ENCODE results near the gene PROSER3. TPM values are rescaled to one million over a fixed set of nuclear protein-coding genes. Genes with fewer than 3 reads are reported as not detected.
A peak's percentile ranks its signal among the peaks of the same experiment; 100 is the strongest.

Gene PROSER3
- total RNA-seq, 4 donors from 2014 or later, result 14.2 to 32.7 (median 19.9) TPM

DNA sequence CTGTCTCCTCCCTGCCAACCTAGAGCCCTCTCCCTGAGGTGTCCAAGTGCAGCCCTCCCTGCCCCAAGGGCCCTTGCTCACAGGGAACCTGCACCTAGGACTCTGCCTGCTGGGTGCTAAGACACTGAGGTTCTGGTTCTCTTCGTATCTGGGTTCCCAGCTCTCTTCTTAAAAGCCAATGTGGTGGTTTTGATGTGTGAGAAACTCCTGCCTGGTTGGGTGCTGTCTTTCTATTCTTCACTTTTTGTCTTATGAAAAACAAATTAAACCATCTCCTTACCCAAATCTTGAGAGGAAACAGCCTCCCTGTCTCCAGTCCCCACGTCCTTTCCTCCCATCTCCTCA, 44.5 kb upstream of the PROSER3 start:
- peaks cover 0 to 15% (median 13%) of the 10 kb centered on the region in 4 donors for H3K4me1 ChIP-seq
- no peak overlapping the region for H3K27ac ChIP-seq
- no peaks in the 10 kb centered on the region for H3K27me3 ChIP-seq
- H3K36me3 ChIP-seq, result no peaks in the 10 kb centered on the region
- peak overlapping the region in 1 of 4 donors; percentile 21 for H3K4me3 ChIP-seq
- no peak for DNase-seq (ENCODE audit: low spot score in 2 of 2)
- 68 to 77% methylated on average over 2 of the region's 2 CpGs for WGBS, 2 donors
- TF ChIP-seq POLR2A (IDR thresholded peaks at IDR 0.05), result no peak
- TF ChIP-seq EP300 (IDR thresholded peaks at IDR 0.05), result no peak
- TF ChIP-seq, protein P1, sequence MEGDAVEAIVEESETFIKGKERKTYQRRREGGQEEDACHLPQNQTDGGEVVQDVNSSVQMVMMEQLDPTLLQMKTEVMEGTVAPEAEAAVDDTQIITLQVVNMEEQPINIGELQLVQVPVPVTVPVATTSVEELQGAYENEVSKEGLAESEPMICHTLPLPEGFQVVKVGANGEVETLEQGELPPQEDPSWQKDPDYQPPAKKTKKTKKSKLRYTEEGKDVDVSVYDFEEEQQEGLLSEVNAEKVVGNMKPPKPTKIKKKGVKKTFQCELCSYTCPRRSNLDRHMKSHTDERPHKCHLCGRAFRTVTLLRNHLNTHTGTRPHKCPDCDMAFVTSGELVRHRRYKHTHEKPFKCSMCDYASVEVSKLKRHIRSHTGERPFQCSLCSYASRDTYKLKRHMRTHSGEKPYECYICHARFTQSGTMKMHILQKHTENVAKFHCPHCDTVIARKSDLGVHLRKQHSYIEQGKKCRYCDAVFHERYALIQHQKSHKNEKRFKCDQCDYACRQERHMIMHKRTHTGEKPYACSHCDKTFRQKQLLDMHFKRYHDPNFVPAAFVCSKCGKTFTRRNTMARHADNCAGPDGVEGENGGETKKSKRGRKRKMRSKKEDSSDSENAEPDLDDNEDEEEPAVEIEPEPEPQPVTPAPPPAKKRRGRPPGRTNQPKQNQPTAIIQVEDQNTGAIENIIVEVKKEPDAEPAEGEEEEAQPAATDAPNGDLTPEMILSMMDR (IDR thresholded peaks at IDR 0.05), result no peak
- H3K9me3 ChIP-seq, result no peaks in the 10 kb centered on the region

DNA sequence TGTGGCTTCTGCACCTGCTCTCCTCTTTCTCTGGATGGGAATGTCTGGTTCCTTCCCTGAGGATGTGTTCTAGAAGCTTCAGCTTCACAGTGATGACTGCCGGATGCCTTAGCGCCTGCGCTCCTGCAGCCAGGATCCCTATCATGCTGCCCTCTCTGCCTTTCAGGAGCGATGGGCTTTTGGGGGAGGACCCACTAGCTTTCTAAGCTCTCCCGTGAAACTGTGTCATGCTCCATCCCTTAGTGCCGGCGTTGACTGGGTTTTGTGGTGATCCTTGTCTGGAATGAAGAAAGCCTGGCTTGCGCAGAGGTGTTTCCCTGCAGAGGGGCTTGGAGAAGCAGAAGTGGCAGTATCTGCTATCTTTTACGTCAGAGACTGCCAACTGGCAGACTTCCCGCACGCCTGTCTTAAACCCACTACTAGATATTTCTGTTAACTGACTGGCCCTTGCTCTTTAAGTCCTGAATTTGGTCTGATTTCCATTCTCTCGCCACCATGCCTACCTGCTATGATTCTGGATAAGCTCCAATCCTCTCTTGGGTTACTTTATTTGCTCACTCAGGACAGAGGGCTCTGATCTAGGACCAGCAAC, 44.0 kb upstream of the PROSER3 start:
- Histone ChIP-seq H3K27me3 (no peaks in the 10 kb centered on the region), H3K4me1 (peaks cover 0 to 20% (median 17%) of the 10 kb centered on the region in 4 donors), H3K9me3 (no peaks in the 10 kb centered on the region), H3K27ac (no peak overlapping the region), H3K36me3 (no peaks in the 10 kb centered on the region), H3K4me3 (no peak overlapping the region)
- 82 to 84% methylated on average over 10 to 12 of the region's 12 CpGs for WGBS, 2 donors
- no peak for TF ChIP-seq EP300 (IDR thresholded peaks at IDR 0.05)
- DNase-seq (ENCODE audit: low spot score in 2 of 2), result no peak

DNA sequence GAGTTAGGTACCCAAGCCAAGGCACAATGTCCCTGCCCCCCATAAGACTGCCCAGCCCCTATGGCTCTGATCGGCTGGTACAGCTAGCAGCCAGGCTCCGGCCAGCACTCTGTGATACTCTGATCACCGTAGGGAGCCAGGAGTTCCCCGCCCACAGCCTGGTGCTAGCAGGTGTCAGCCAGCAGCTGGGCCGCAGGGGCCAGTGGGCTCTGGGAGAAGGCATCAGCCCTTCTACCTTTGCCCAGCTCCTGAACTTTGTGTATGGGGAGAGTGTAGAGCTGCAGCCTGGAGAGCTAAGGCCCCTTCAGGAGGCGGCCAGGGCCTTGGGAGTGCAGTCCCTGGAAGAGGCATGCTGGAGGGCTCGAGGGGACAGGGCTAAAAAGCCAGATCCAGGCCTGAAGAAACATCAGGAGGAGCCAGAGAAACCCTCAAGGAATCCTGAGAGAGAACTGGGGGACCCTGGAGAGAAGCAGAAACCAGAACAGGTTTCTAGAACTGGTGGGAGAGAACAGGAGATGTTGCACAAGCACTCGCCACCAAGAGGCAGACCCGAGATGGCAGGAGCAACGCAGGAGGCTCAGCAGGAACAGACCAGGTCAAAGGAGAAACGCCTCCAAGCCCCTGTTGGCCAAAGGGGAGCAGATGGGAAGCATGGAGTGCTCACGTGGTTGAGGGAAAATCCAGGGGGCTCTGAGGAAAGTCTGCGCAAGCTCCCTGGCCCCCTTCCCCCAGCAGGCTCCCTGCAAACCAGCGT, 43.2 kb upstream of the PROSER3 start:
- Histone ChIP-seq H3K27ac (no peak overlapping the region), H3K36me3 (peaks cover 0 to 2% (median 0%) of the 10 kb centered on the region in 3 donors), H3K4me3 (no peak overlapping the region), H3K27me3 (no peaks in the 10 kb centered on the region), H3K9me3 (no peaks in the 10 kb centered on the region), H3K4me1 (peaks cover 0 to 28% (median 23%) of the 10 kb centered on the region in 4 donors)
- WGBS, 2 donors, result 73 to 79% methylated on average over 14 of the region's 14 CpGs
- DNase-seq (ENCODE audit: low spot score in 2 of 2), result no peak
- TF ChIP-seq EP300 (IDR thresholded peaks at IDR 0.05) (no peak), POLR2A (IDR thresholded peaks at IDR 0.05) (no peak)
- TF ChIP-seq, protein P1 (IDR thresholded peaks at IDR 0.05), result no peak

DNA sequence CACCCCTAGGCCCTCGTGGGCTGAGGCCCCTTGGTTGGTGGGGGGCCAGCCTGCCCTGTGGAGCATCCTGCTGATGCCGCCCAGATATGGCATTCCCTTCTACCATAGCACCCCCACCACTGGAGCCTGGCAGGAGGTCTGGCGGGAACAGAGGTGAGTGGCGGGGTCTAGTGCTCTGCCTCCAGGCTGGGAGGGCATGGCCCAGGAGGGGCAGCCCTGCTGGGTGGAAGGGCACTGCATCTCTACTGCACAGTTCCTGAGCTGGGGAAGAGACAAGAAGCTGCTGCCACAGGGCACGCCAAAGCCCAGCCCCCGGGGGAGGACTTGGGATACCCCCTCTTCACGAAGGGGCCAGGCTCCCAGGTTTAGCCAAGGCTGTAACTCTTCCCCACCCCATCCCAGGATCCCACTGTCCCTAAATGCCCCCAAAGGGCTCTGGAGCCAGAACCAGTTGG, 42.6 kb upstream of the PROSER3 start:
- Histone ChIP-seq H3K36me3 (peaks cover 0 to 9% (median 0%) of the 10 kb centered on the region in 3 donors), H3K27ac (peak overlapping the region in 2 of 4 donors; percentile 88 to 94), H3K9me3 (no peaks in the 10 kb centered on the region), H3K27me3 (no peaks in the 10 kb centered on the region), H3K4me1 (peaks cover 0 to 34% (median 23%) of the 10 kb centered on the region in 4 donors), H3K4me3 (peak overlapping the region in 1 of 4 donors; percentile 57)
- no peak for TF ChIP-seq POLR2A (IDR thresholded peaks at IDR 0.05)
- TF ChIP-seq, protein P1 (IDR thresholded peaks at IDR 0.05), result no peak
- TF ChIP-seq EP300 (IDR thresholded peaks at IDR 0.05), result no peak
- 77 to 92% methylated on average over 4 to 6 of the region's 7 CpGs for WGBS, 2 donors
- DNase-seq (ENCODE audit: low spot score in 2 of 2), result no peak

DNA sequence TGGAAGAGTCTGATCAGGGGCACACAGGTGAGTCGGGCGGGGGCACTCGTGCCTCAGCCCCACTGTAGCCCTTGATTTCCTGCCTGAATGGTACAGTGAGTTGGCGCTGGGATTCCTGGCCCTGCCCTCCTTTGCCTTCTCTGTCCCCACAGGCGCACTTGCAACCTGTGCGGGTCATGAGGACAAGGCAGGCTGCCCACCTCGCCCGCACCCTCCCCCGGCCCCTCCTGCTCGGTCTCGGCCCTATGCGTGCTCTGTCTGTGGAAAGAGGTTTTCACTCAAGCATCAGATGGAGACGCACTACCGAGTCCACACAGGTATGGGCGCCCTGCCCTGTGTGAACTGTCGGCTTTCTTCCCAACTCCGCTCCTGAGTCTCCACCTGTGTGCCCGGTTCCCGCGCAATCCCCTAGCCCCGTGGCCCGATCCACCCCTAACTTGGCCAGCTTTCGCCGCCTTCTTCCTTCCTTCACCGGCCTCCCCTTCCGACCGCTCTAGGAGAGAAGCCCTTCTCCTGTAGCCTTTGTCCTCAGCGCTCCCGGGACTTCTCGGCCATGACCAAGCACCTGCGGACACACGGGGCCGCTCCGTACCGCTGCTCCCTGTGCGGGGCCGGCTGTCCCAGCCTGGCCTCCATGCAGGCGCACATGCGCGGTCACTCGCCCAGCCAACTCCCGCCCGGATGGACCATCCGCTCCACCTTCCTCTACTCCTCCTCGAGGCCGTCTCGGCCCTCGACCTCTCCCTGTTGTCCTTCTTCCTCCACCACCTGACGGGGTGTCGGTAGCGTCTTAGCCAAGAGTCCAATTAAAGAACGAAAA, 41.8 kb upstream of the PROSER3 start:
- Histone ChIP-seq H3K9me3 (no peaks in the 10 kb centered on the region), H3K36me3 (peaks cover 0 to 17% (median 0%) of the 10 kb centered on the region in 3 donors), H3K27me3 (no peaks in the 10 kb centered on the region), H3K27ac (peak overlapping the region; percentile 88 to 94 (median 90)), H3K4me3 (peak overlapping the region; percentile 57 to 95 (median 79)), H3K4me1 (peaks cover 0 to 42% (median 23%) of the 10 kb centered on the region in 4 donors)
- 4 to 5% methylated on average over 49 to 52 of the region's 52 CpGs for WGBS, 2 donors
- TF ChIP-seq, protein P1 (IDR thresholded peaks at IDR 0.05), result no peak
- TF ChIP-seq EP300 (IDR thresholded peaks at IDR 0.05), result no peak
- no peak for TF ChIP-seq POLR2A (IDR thresholded peaks at IDR 0.05)
- no peak for DNase-seq (ENCODE audit: low spot score in 2 of 2)

Measured in tibial nerve (tissue), 4 donors.